ENCODE data around the gene DDX46.

DDX46 gene

GRCh38 chr5:134787692-134788091 lies 29.1 kb downstream of the DDX46 start:
- H3K4me3 ChIP-seq (ENCODE audit: low read depth, low read length) = no peak overlapping the region
- no peak for TF ChIP-seq CTCF (IDR thresholded peaks at IDR 0.05; ENCODE audit: borderline replicate concordance, insufficient read depth, low read depth, low read length)

- H3K4me3 ChIP-seq (ENCODE audit: low read depth, low read length) = no peak overlapping the region
- TF ChIP-seq CTCF (IDR thresholded peaks at IDR 0.05; ENCODE audit: borderline replicate concordance, insufficient read depth, low read depth, low read length) = no peak
Measured at GRCh38 chr5:134791580-134791979, 33.0 kb downstream of the DDX46 start.

GRCh38 chr5:134792286-134792685 lies 33.7 kb downstream of the DDX46 start:
- H3K4me3 ChIP-seq (ENCODE audit: low read depth, low read length) = no peak overlapping the region

GRCh38 chr5:134793111-134793510 lies 34.5 kb downstream of the DDX46 start:
- no peak overlapping the region for H3K4me3 ChIP-seq (ENCODE audit: low read depth, low read length)
- TF ChIP-seq CTCF (IDR thresholded peaks at IDR 0.05; ENCODE audit: borderline replicate concordance, insufficient read depth, low read depth, low read length) = no peak

More at GRCh38 chr5:134792286-134792685, 33.7 kb downstream of the DDX46 start:
- no peak for TF ChIP-seq CTCF (IDR thresholded peaks at IDR 0.05; ENCODE audit: borderline replicate concordance, insufficient read depth, low read depth, low read length)

- no peak overlapping the region for H3K4me3 ChIP-seq (ENCODE audit: low read depth, low read length)
- TF ChIP-seq CTCF (IDR thresholded peaks at IDR 0.05; ENCODE audit: borderline replicate concordance, insufficient read depth, low read depth, low read length) = no peak
Measured at GRCh38 chr5:134794082-134794481, 35.5 kb downstream of the DDX46 start.

- no peak for TF ChIP-seq CTCF (IDR thresholded peaks at IDR 0.05; ENCODE audit: borderline replicate concordance, insufficient read depth, low read depth, low read length)
- H3K4me3 ChIP-seq (ENCODE audit: low read depth, low read length) = no peak overlapping the region
Measured at GRCh38 chr5:134794819-134795218, 36.2 kb downstream of the DDX46 start.

- no peak overlapping the region for H3K4me3 ChIP-seq (ENCODE audit: low read depth, low read length)
- TF ChIP-seq CTCF (IDR thresholded peaks at IDR 0.05; ENCODE audit: borderline replicate concordance, insufficient read depth, low read depth, low read length) = no peak
Measured at GRCh38 chr5:134798468-134798867, 39.9 kb downstream of the DDX46 start.

Measured in GM12875 (cell line).